Kidney (tissue), 14 donors: Measurements from ENCODE around the gene PKNOX2. TPM values are rescaled to one million over a fixed set of nuclear protein-coding genes. Genes with fewer than 3 reads are reported as not detected.

Experiments
- DNase-seq, 5 donors: peaks; one replicate each; pipeline ENCODE4 v3.0.0-alpha.2; 2013 to 2020
- FAIRE-seq: peaks from 2 replicates; lab custom pipeline; 2012; peaks lifted over from hg19 to GRCh38; lab: Jason Lieb, UNC
- H3K27ac ChIP-seq, 2 donors: one replicate each; pipeline ENCODE4 v1.7.0; 2013; ENCODE audit warnings: low read depth in 2 of 2, low read length in 2 of 2, inconsistent platforms in 1 of 2
- H3K27me3 ChIP-seq: one replicate; pipeline ENCODE4 v1.7.1; 2013; ENCODE audit warnings: low read length, inconsistent platforms; ENCODE audit not compliant: control insufficient read depth, insufficient read depth
- H3K36me3 ChIP-seq, 3 donors: one replicate each; pipeline versions ENCODE4 v1.7.0 to v1.7.1; 2013; ENCODE audit warnings: low read length in 3 of 3, control low read depth in 1 of 3, inconsistent platforms in 1 of 3; ENCODE audit not compliant: insufficient read depth in 3 of 3, control insufficient read depth in 2 of 3
- H3K4me1 ChIP-seq, 3 donors: one replicate each; pipeline versions ENCODE4 v1.7.0 to v1.7.1; 2013; ENCODE audit warnings: low read length in 3 of 3, inconsistent platforms in 1 of 3, low read depth in 1 of 3; ENCODE audit not compliant: control insufficient read depth in 2 of 3, insufficient read depth in 2 of 3
- H3K4me3 ChIP-seq, 3 donors: one replicate each; pipeline versions ENCODE4 v1.7.0 to v1.8.1; 2013; ENCODE audit warnings: low read length in 3 of 3, control low read depth in 1 of 3, inconsistent platforms in 1 of 3
- H3K9ac ChIP-seq, 3 donors: one replicate each; pipeline versions ENCODE4 v1.7.0 to v1.7.1; 2013; ENCODE audit warnings: low read length in 3 of 3, control low read depth in 1 of 3, inconsistent platforms in 1 of 3
- H3K9me3 ChIP-seq, 3 donors: one replicate each; pipeline versions ENCODE4 v1.7.0 to v1.7.1; 2013; ENCODE audit warnings: low read length in 3 of 3, control low read depth in 1 of 3, inconsistent platforms in 1 of 3; ENCODE audit not compliant: control insufficient read depth in 2 of 3, insufficient read depth in 1 of 3
- CTCF ChIP-seq: IDR thresholded peaks from 3 replicates; pipeline ENCODE4 v1.5.1; 2012; ENCODE audit warnings: mild to moderate bottlenecking, moderate library complexity, borderline replicate concordance; ENCODE audit not compliant: insufficient read depth; ENCODE audit errors: extremely low read depth
- intact Hi-C: fragments of 100-400 bp; cut with DNase I; formaldehyde crosslinking; loops from one replicate; pipeline ENCODE4 v1.11.1; 2022
- polyA plus RNA-seq: library from polyadenylated mRNA; stranded (reverse); fragments of 350-450 nt; fragmentation: Illumina TruSeq; extraction: RNeasy Lipid Tissue Mini Kit (QIAGEN cat#74804); gene quantifications from one replicate; pipeline ENCODE4 v1.2.3, GENCODE V29; 2014; ENCODE audit warnings: low read depth, low replicate concordance; ENCODE audit not compliant: insufficient read depth
- total RNA-seq: library from RNA; stranded (reverse); fragmentation: NEBNext Ultra II Directional; extraction: Animal tissue kit (Norgen Biotek cat#: 25700); gene quantifications from one replicate; pipeline ENCODE4 v1.2.1, GENCODE V29; 2021
- donor health status: control.
- donor health status: control.
- donor health status: control.
- donor health status: control.
- donor health status: control.
- donor health status: DM: yes; HTN: yes; CAD: no.
- donor health status: Normal renal cell carcinoma (clear cell type).

Gene PKNOX2
- total and polyA plus RNA-seq, 2 donors from 2014 or later, result 1.5 to 6.0 TPM

GRCh38 chr11:125275905-125276618 is 111.5 kb downstream of the PKNOX2 start:
- Histone ChIP-seq H3K9me3 (no peaks in the 10 kb centered on the region), H3K4me3 (no peak overlapping the region), H3K27ac (no peak overlapping the region), H3K36me3 (no peaks in the 10 kb centered on the region), H3K4me1 (no peaks in the 10 kb centered on the region), H3K27me3 (no peaks in the 10 kb centered on the region), H3K9ac (no peak overlapping the region)
- FAIRE-seq (no peak), DNase-seq (peak in 1 of 5 donors; percentile 68)
- no peak for TF ChIP-seq CTCF
- intact Hi-C loops, result no loop called here

GRCh38 chr11:125276619-125276976 is 112.0 kb downstream of the PKNOX2 start:
- no peak for FAIRE-seq
- H3K4me1 ChIP-seq, result no peaks in the 10 kb centered on the region
- no peak for TF ChIP-seq CTCF

GRCh38 chr11:125279676-125280418 is 115.3 kb downstream of the PKNOX2 start:
- H3K4me1 ChIP-seq, result no peaks in the 10 kb centered on the region
- no peak overlapping the region for H3K4me3 ChIP-seq
- DNase-seq (no peak), FAIRE-seq (no peak)
- no peaks in the 10 kb centered on the region for H3K9me3 ChIP-seq
- H3K27me3 ChIP-seq, result no peaks in the 10 kb centered on the region
- intact Hi-C loops, result no loop called here
- H3K27ac ChIP-seq, result no peak overlapping the region
- H3K36me3 ChIP-seq, result no peaks in the 10 kb centered on the region
- no peak overlapping the region for H3K9ac ChIP-seq
- no peak for TF ChIP-seq CTCF

More at GRCh38 chr11:125276619-125276976, 112.0 kb downstream of the PKNOX2 start:
- Histone ChIP-seq H3K27me3 (no peaks in the 10 kb centered on the region), H3K27ac (no peak overlapping the region), H3K9me3 (no peaks in the 10 kb centered on the region), H3K4me3 (no peak overlapping the region), H3K9ac (no peak overlapping the region), H3K36me3 (no peaks in the 10 kb centered on the region)
- no peak for DNase-seq
- intact Hi-C loops, result no loop called here
